Mucosa of stomach (tissue), 1 donor: ENCODE data around the gene CHGA.

Experiments used
- H3K27me3 ChIP-seq: one replicate; pipeline ENCODE4 v1.7.0; 2013; ENCODE audit warnings: mild to moderate bottlenecking, low read length; ENCODE audit not compliant: control insufficient read depth, insufficient read depth
- H3K36me3 ChIP-seq: one replicate; pipeline ENCODE4 v1.7.0; 2013; ENCODE audit warnings: low read length; ENCODE audit not compliant: control insufficient read depth, insufficient read depth
- H3K4me1 ChIP-seq: one replicate; pipeline ENCODE4 v1.7.0; 2013; ENCODE audit warnings: mild to moderate bottlenecking, low read length; ENCODE audit not compliant: control insufficient read depth, insufficient read depth
- H3K4me3 ChIP-seq: one replicate; pipeline ENCODE4 v1.7.0; 2013; ENCODE audit warnings: low read length
- H3K9ac ChIP-seq: one replicate; pipeline ENCODE4 v1.7.0; 2013; ENCODE audit warnings: mild to moderate bottlenecking, low read length, moderate library complexity
- H3K9me3 ChIP-seq: one replicate; pipeline ENCODE4 v1.7.0; 2013; ENCODE audit warnings: mild to moderate bottlenecking, low read length, moderate library complexity; ENCODE audit not compliant: control insufficient read depth
- donor health status: Pancreatic carcinoma.

CHGA gene

GRCh38 chr14:92890830-92891588, 31.9 kb upstream of the CHGA start:
- Histone ChIP-seq H3K4me1 (no peaks in the 10 kb centered on the region), H3K36me3 (no peaks in the 10 kb centered on the region), H3K4me3 (no peak overlapping the region), H3K27me3 (peaks cover 6% of the 10 kb centered on the region), H3K9me3 (no peaks in the 10 kb centered on the region), H3K9ac (no peak overlapping the region)

- no peak overlapping the region for H3K4me3 ChIP-seq
- H3K36me3 ChIP-seq: no peaks in the 10 kb centered on the region
- H3K27me3 ChIP-seq: no peaks in the 10 kb centered on the region
- no peaks in the 10 kb centered on the region for H3K9me3 ChIP-seq
- no peak overlapping the region for H3K9ac ChIP-seq
- no peaks in the 10 kb centered on the region for H3K4me1 ChIP-seq
Measured at GRCh38 chr14:92892589-92892988, 30.4 kb upstream of the CHGA start.

- Histone ChIP-seq H3K4me1 (no peaks in the 10 kb centered on the region), H3K27me3 (peaks cover 4% of the 10 kb centered on the region), H3K9ac (no peak overlapping the region), H3K36me3 (no peaks in the 10 kb centered on the region), H3K4me3 (no peak overlapping the region), H3K9me3 (no peaks in the 10 kb centered on the region)
Measured at GRCh38 chr14:92895352-92895878, 27.5 kb upstream of the CHGA start.

- H3K4me3 ChIP-seq: no peak overlapping the region
- H3K4me1 ChIP-seq: no peaks in the 10 kb centered on the region
- H3K9ac ChIP-seq: no peak overlapping the region
- H3K36me3 ChIP-seq: no peaks in the 10 kb centered on the region
- peaks cover 13% of the 10 kb centered on the region for H3K27me3 ChIP-seq
- no peaks in the 10 kb centered on the region for H3K9me3 ChIP-seq
Measured at GRCh38 chr14:92897922-92898565, 24.9 kb upstream of the CHGA start.

GRCh38 chr14:92898566-92899131, 24.3 kb upstream of the CHGA start:
- Histone ChIP-seq H3K9ac (no peak overlapping the region), H3K27me3 (peaks cover 16% of the 10 kb centered on the region), H3K36me3 (no peaks in the 10 kb centered on the region), H3K4me3 (no peak overlapping the region), H3K9me3 (no peaks in the 10 kb centered on the region), H3K4me1 (no peaks in the 10 kb centered on the region)

GRCh38 chr14:92900660-92901059, 22.3 kb upstream of the CHGA start:
- Histone ChIP-seq H3K36me3 (no peaks in the 10 kb centered on the region), H3K9me3 (no peaks in the 10 kb centered on the region), H3K9ac (no peak overlapping the region), H3K4me3 (no peak overlapping the region), H3K27me3 (peaks cover 21% of the 10 kb centered on the region), H3K4me1 (no peaks in the 10 kb centered on the region)

GRCh38 chr14:92902191-92902590, 20.8 kb upstream of the CHGA start:
- Histone ChIP-seq H3K36me3 (no peaks in the 10 kb centered on the region), H3K9me3 (no peaks in the 10 kb centered on the region), H3K4me1 (no peaks in the 10 kb centered on the region), H3K27me3 (peaks cover 21% of the 10 kb centered on the region), H3K9ac (no peak overlapping the region), H3K4me3 (no peak overlapping the region)

GRCh38 chr14:92902726-92903125, 20.2 kb upstream of the CHGA start:
- Histone ChIP-seq H3K4me1 (no peaks in the 10 kb centered on the region), H3K4me3 (no peak overlapping the region), H3K9ac (no peak overlapping the region), H3K27me3 (peaks cover 21% of the 10 kb centered on the region), H3K36me3 (no peaks in the 10 kb centered on the region), H3K9me3 (no peaks in the 10 kb centered on the region)

- Histone ChIP-seq H3K27me3 (peaks cover 21% of the 10 kb centered on the region), H3K4me1 (no peaks in the 10 kb centered on the region), H3K36me3 (no peaks in the 10 kb centered on the region), H3K9me3 (no peaks in the 10 kb centered on the region), H3K9ac (no peak overlapping the region), H3K4me3 (no peak overlapping the region)
Measured at GRCh38 chr14:92903359-92903758, 19.6 kb upstream of the CHGA start.

- Histone ChIP-seq H3K9ac (no peak overlapping the region), H3K27me3 (peaks cover 17% of the 10 kb centered on the region), H3K9me3 (no peaks in the 10 kb centered on the region), H3K4me3 (no peak overlapping the region), H3K36me3 (no peaks in the 10 kb centered on the region), H3K4me1 (no peaks in the 10 kb centered on the region)
Measured at GRCh38 chr14:92905667-92906066, 17.3 kb upstream of the CHGA start.

GRCh38 chr14:92906420-92906819, 16.5 kb upstream of the CHGA start:
- H3K36me3 ChIP-seq: no peaks in the 10 kb centered on the region
- no peaks in the 10 kb centered on the region for H3K9me3 ChIP-seq
- no peak overlapping the region for H3K9ac ChIP-seq
- H3K4me1 ChIP-seq: no peaks in the 10 kb centered on the region
- no peak overlapping the region for H3K4me3 ChIP-seq
- H3K27me3 ChIP-seq: peaks cover 17% of the 10 kb centered on the region

GRCh38 chr14:92906823-92907222, 16.1 kb upstream of the CHGA start:
- H3K9me3 ChIP-seq: no peaks in the 10 kb centered on the region
- no peak overlapping the region for H3K4me3 ChIP-seq
- H3K36me3 ChIP-seq: no peaks in the 10 kb centered on the region
- H3K27me3 ChIP-seq: peaks cover 17% of the 10 kb centered on the region
- no peaks in the 10 kb centered on the region for H3K4me1 ChIP-seq
- no peak overlapping the region for H3K9ac ChIP-seq
